ENCODE data around the gene BMP7.

The BMP7 gene

GRCh38 chr20:57156011-57156729 lies 110.3 kb downstream of the BMP7 start:
- Mint-ChIP-seq H3K27ac (ENCODE audit: low read depth) (no peak overlapping the region), H3K36me3 (ENCODE audit: insufficient read depth) (no peaks in the 10 kb centered on the region), H3K27me3 (peaks cover 10% of the 10 kb centered on the region), H3K4me1 (no peaks in the 10 kb centered on the region), H3K4me3 (no peak overlapping the region), H3K9me3 (no peaks in the 10 kb centered on the region)
- no peak for DNase-seq (ENCODE audit: low spot score in 2 of 2)
- no peak for ATAC-seq (replicated peaks; ENCODE audit: extremely low read depth, poor library complexity, severe bottlenecking)

- Mint-ChIP-seq H3K27ac (ENCODE audit: low read depth) (no peak overlapping the region), H3K4me3 (no peak overlapping the region), H3K36me3 (ENCODE audit: insufficient read depth) (no peaks in the 10 kb centered on the region), H3K9me3 (no peaks in the 10 kb centered on the region), H3K4me1 (no peaks in the 10 kb centered on the region), H3K27me3 (peaks cover 18% of the 10 kb centered on the region)
- no peak for DNase-seq (ENCODE audit: low spot score in 2 of 2)
- no peak for ATAC-seq (replicated peaks; ENCODE audit: extremely low read depth, poor library complexity, severe bottlenecking)
These were observed 111.0 kb downstream of the BMP7 start for GRCh38 chr20:57155415-57155814.

DNA sequence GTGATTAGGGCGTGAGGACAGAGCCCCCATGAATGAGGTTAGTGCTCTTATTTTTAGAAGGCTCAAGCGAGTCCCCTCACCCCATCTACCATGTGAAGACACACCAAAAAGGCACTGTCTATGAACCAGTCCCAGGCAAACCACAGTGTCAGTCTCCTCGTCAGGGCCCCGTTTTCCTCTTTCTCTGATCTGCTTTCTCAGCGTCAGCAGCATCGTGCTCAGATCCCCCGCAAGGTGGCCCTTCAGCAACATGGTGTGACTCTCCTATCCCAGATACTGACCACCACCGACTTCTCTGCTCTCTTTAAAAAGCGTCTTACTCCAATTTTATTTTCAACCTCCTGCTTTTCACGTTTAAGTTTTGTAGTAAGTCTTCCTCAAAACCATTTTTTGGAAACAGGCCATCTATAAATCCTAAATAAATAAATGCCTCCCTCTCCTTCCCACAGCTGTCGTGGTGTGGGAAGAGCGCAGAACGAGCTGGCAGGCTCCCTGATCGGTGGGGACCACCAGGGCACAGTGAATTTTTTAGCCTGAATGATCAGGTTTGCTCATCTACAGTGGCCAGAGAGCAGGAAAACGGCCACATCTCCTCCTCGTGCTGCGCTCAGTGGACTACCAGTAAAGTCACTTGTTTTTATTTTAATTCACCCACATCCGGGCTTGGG lies 113.1 kb downstream of the BMP7 start:
- ATAC-seq (replicated peaks; ENCODE audit: extremely low read depth, poor library complexity, severe bottlenecking): no peak

GRCh38 chr20:57152557-57152956 lies 113.9 kb downstream of the BMP7 start:
- H3K27ac Mint-ChIP-seq (ENCODE audit: low read depth): no peak overlapping the region
- H3K4me3 Mint-ChIP-seq: no peak overlapping the region
- no peak for ATAC-seq (replicated peaks; ENCODE audit: extremely low read depth, poor library complexity, severe bottlenecking)
- no peaks in the 10 kb centered on the region for H3K9me3 Mint-ChIP-seq
- no peaks in the 10 kb centered on the region for H3K36me3 Mint-ChIP-seq (ENCODE audit: insufficient read depth)
- H3K4me1 Mint-ChIP-seq: no peaks in the 10 kb centered on the region
- H3K27me3 Mint-ChIP-seq: peaks cover 47% of the 10 kb centered on the region
- DNase-seq (ENCODE audit: low spot score in 2 of 2): no peak

More for the DNA sequence above, 113.1 kb downstream of the BMP7 start:
- H3K4me3 Mint-ChIP-seq: no peak overlapping the region
- H3K4me1 Mint-ChIP-seq: no peaks in the 10 kb centered on the region
- peaks cover 38% of the 10 kb centered on the region for H3K27me3 Mint-ChIP-seq
- no peak for DNase-seq (ENCODE audit: low spot score in 2 of 2)
- no peak overlapping the region for H3K27ac Mint-ChIP-seq (ENCODE audit: low read depth)
- H3K36me3 Mint-ChIP-seq (ENCODE audit: insufficient read depth): no peaks in the 10 kb centered on the region
- no peaks in the 10 kb centered on the region for H3K9me3 Mint-ChIP-seq

DNA sequence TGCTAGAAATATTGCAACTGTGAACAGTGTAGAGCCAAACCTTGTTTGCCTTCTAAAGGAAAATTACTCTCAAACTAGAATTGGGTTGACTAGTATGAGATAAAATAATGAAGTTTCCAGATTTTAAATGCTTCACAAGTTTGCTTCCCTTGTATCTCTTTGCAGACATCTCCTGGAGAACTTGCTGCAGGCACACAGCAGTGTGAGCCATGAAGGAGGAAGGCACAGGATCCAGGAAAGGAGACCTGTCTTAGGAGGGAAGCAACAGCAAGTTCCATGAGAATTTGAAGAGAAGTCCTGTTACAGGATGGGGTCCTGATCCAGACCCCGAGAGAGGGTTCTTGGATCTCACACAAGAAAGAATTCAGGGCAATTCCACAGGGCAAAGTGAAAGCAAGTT lies 115.9 kb downstream of the BMP7 start:
- Mint-ChIP-seq H3K27ac (ENCODE audit: low read depth) (no peak overlapping the region), H3K9me3 (peaks cover 5% of the 10 kb centered on the region), H3K4me1 (no peaks in the 10 kb centered on the region), H3K27me3 (peaks cover 56% of the 10 kb centered on the region), H3K36me3 (ENCODE audit: insufficient read depth) (no peaks in the 10 kb centered on the region), H3K4me3 (no peak overlapping the region)
- no peak for ATAC-seq (replicated peaks; ENCODE audit: extremely low read depth, poor library complexity, severe bottlenecking)
- DNase-seq (ENCODE audit: low spot score in 2 of 2): no peak

- Mint-ChIP-seq H3K4me1 (no peaks in the 10 kb centered on the region), H3K4me3 (no peak overlapping the region), H3K27ac (ENCODE audit: low read depth) (no peak overlapping the region), H3K36me3 (ENCODE audit: insufficient read depth) (no peaks in the 10 kb centered on the region), H3K9me3 (peaks cover 5% of the 10 kb centered on the region), H3K27me3 (peaks cover 61% of the 10 kb centered on the region)
- DNase-seq (ENCODE audit: low spot score in 2 of 2) (no peak), ATAC-seq (replicated peaks; ENCODE audit: extremely low read depth, poor library complexity, severe bottlenecking) (no peak)
These were observed 118.2 kb downstream of the BMP7 start for GRCh38 chr20:57148263-57148662.

- H3K27ac Mint-ChIP-seq (ENCODE audit: low read depth): no peak overlapping the region
- no peak overlapping the region for H3K4me3 Mint-ChIP-seq
- H3K9me3 Mint-ChIP-seq: peaks cover 5% of the 10 kb centered on the region
- no peaks in the 10 kb centered on the region for H3K4me1 Mint-ChIP-seq
- no peak for ATAC-seq (replicated peaks; ENCODE audit: extremely low read depth, poor library complexity, severe bottlenecking)
- H3K36me3 Mint-ChIP-seq (ENCODE audit: insufficient read depth): no peaks in the 10 kb centered on the region
- DNase-seq (ENCODE audit: low spot score in 2 of 2): no peak
- H3K27me3 Mint-ChIP-seq: peaks cover 67% of the 10 kb centered on the region
These were observed 119.3 kb downstream of the BMP7 start for GRCh38 chr20:57147185-57147584.

DNA sequence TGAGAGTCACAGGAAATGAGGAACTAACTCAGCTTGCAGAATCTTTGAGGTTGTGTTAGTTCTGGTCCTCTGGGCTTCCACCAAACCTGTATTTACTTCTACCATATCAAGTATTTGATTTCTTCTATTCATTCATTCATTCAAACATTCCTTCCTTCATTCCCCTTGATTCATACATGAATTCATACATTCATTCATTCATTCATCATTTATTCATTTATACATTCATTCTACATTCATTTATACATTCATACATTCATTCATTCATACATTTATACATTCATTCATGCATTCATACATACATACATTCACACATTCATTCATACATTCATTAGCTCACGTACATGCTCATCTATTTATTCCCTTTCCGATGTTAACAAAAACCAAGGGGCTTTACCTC lies 120.3 kb downstream of the BMP7 start:
- no peak for ATAC-seq (replicated peaks; ENCODE audit: extremely low read depth, poor library complexity, severe bottlenecking)
- H3K4me3 Mint-ChIP-seq: no peak overlapping the region
- no peak for DNase-seq (ENCODE audit: low spot score in 2 of 2)

GRCh38 chr20:57145089-57145631 lies 121.3 kb downstream of the BMP7 start:
- no peak overlapping the region for H3K4me3 Mint-ChIP-seq
- no peak for DNase-seq (ENCODE audit: low spot score in 2 of 2)
- no peaks in the 10 kb centered on the region for H3K4me1 Mint-ChIP-seq
- peaks cover 1% of the 10 kb centered on the region for H3K36me3 Mint-ChIP-seq (ENCODE audit: insufficient read depth)
- no peak for ATAC-seq (replicated peaks; ENCODE audit: extremely low read depth, poor library complexity, severe bottlenecking)
- H3K27me3 Mint-ChIP-seq: peaks cover 56% of the 10 kb centered on the region
- no peak overlapping the region for H3K27ac Mint-ChIP-seq (ENCODE audit: low read depth)
- H3K9me3 Mint-ChIP-seq: peaks cover 5% of the 10 kb centered on the region

More for the DNA sequence above, 120.3 kb downstream of the BMP7 start:
- peaks cover 66% of the 10 kb centered on the region for H3K27me3 Mint-ChIP-seq
- no peak overlapping the region for H3K27ac Mint-ChIP-seq (ENCODE audit: low read depth)
- peaks cover 1% of the 10 kb centered on the region for H3K36me3 Mint-ChIP-seq (ENCODE audit: insufficient read depth)
- no peaks in the 10 kb centered on the region for H3K4me1 Mint-ChIP-seq
- peaks cover 5% of the 10 kb centered on the region for H3K9me3 Mint-ChIP-seq

GRCh38 chr20:57143173-57143572 lies 123.3 kb downstream of the BMP7 start:
- H3K27me3 Mint-ChIP-seq: peaks cover 36% of the 10 kb centered on the region
- no peaks in the 10 kb centered on the region for H3K4me1 Mint-ChIP-seq
- H3K27ac Mint-ChIP-seq (ENCODE audit: low read depth): no peak overlapping the region
- peaks cover 5% of the 10 kb centered on the region for H3K9me3 Mint-ChIP-seq
- no peak overlapping the region for H3K4me3 Mint-ChIP-seq
- H3K36me3 Mint-ChIP-seq (ENCODE audit: insufficient read depth): peaks cover 1% of the 10 kb centered on the region
- DNase-seq (ENCODE audit: low spot score in 2 of 2) (no peak), ATAC-seq (replicated peaks; ENCODE audit: extremely low read depth, poor library complexity, severe bottlenecking) (no peak)

- Mint-ChIP-seq H3K36me3 (ENCODE audit: insufficient read depth) (peaks cover 1% of the 10 kb centered on the region), H3K4me3 (no peak overlapping the region), H3K27me3 (peaks cover 31% of the 10 kb centered on the region), H3K4me1 (no peaks in the 10 kb centered on the region), H3K27ac (ENCODE audit: low read depth) (no peak overlapping the region), H3K9me3 (peaks cover 5% of the 10 kb centered on the region)
- ATAC-seq (replicated peaks; ENCODE audit: extremely low read depth, poor library complexity, severe bottlenecking) (no peak), DNase-seq (ENCODE audit: low spot score in 2 of 2) (no peak)
These were observed 123.8 kb downstream of the BMP7 start for GRCh38 chr20:57142667-57143066.

- H3K4me1 Mint-ChIP-seq: no peaks in the 10 kb centered on the region
These were observed 124.9 kb downstream of the BMP7 start for GRCh38 chr20:57141492-57141891.

GRCh38 chr20:57140416-57140965 lies 126.0 kb downstream of the BMP7 start:
- Mint-ChIP-seq H3K27me3 (peaks cover 19% of the 10 kb centered on the region), H3K27ac (ENCODE audit: low read depth) (no peak overlapping the region), H3K36me3 (ENCODE audit: insufficient read depth) (peaks cover 1% of the 10 kb centered on the region), H3K9me3 (no peaks in the 10 kb centered on the region), H3K4me3 (no peak overlapping the region), H3K4me1 (no peaks in the 10 kb centered on the region)
- ATAC-seq (replicated peaks; ENCODE audit: extremely low read depth, poor library complexity, severe bottlenecking): no peak
- DNase-seq (ENCODE audit: low spot score in 2 of 2): no peak

More at GRCh38 chr20:57141492-57141891, 124.9 kb downstream of the BMP7 start:
- ATAC-seq (replicated peaks; ENCODE audit: extremely low read depth, poor library complexity, severe bottlenecking) (no peak), DNase-seq (ENCODE audit: low spot score in 2 of 2) (no peak)
- peaks cover 1% of the 10 kb centered on the region for H3K36me3 Mint-ChIP-seq (ENCODE audit: insufficient read depth)
- H3K27me3 Mint-ChIP-seq: peaks cover 20% of the 10 kb centered on the region
- no peak overlapping the region for H3K27ac Mint-ChIP-seq (ENCODE audit: low read depth)
- H3K9me3 Mint-ChIP-seq: no peaks in the 10 kb centered on the region
- H3K4me3 Mint-ChIP-seq: no peak overlapping the region

Data from central memory CD8-positive, alpha-beta T cell (primary cell).